ENCODE results near the gene ARHGAP42. TPM values are rescaled to one million over a fixed set of nuclear protein-coding genes. Genes with fewer than 3 reads are reported as not detected.

ARHGAP42 gene
- total RNA-seq, 1 donor from 2014 or later: 33.2 TPM

DNA sequence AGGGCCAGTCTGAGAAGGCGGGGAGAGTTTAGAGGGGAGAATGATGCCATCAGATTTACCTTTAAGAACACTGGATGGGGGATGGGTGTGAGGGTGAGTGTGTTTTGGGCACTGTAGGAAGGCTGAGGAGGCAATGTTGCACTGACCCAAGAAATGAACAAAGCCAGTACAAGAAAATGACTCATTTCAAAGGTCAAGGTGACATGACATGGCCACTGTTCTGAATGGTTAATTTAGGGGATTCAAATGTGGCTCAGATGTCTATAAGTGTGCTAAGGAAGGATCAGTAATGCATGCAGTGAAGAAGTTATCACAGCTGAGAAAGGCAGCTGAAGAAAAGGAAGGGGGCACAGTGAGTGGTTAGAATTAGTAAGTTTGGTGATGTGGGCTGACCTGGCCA is 312.7 kb downstream of the ARHGAP42 start:
- Histone ChIP-seq H3K4me1 (ENCODE audit: insufficient read depth, low read length) (no peaks in the 10 kb centered on the region), H3K4me3 (ENCODE audit: insufficient read depth, low read depth, low read length) (no peak overlapping the region), H4K20me1 (ENCODE audit: insufficient read depth, low read length) (no peaks in the 10 kb centered on the region), H3K79me2 (ENCODE audit: insufficient read depth, low read length) (no peaks in the 10 kb centered on the region), H3K4me2 (ENCODE audit: low read length) (no peak overlapping the region), H3K9me3 (ENCODE audit: insufficient read depth, low read depth, low read length) (no peaks in the 10 kb centered on the region), H2AFZ (ENCODE audit: low read depth, low read length) (no peak overlapping the region), H3K27ac (ENCODE audit: low read depth, low read length) (no peak overlapping the region), H3K9ac (ENCODE audit: low read length) (no peak overlapping the region), H3K27me3 (ENCODE audit: insufficient read depth, low read length) (no peaks in the 10 kb centered on the region), H3K36me3 (ENCODE audit: insufficient read depth, low read length) (no peaks in the 10 kb centered on the region)
- H3K27ac Mint-ChIP-seq (ENCODE audit: unreplicated experiment): no peak overlapping the region
- no peak for FAIRE-seq
- no peak for DNase-seq (ENCODE audit: low read depth)
- no peaks in the 10 kb centered on the region for H3K36me3 Mint-ChIP-seq (ENCODE audit: low read depth, unreplicated experiment)
- H3K4me3 Mint-ChIP-seq (ENCODE audit: unreplicated experiment): no peak overlapping the region
- no peaks in the 10 kb centered on the region for H3K27me3 Mint-ChIP-seq (ENCODE audit: low read depth, unreplicated experiment)
- H3K4me1 Mint-ChIP-seq (ENCODE audit: low read depth, unreplicated experiment): peaks cover 4% of the 10 kb centered on the region
- no peaks in the 10 kb centered on the region for H3K9me3 Mint-ChIP-seq (ENCODE audit: unreplicated experiment)
- no peak for TF ChIP-seq EZH2 (IDR thresholded peaks at IDR 0.05; ENCODE audit: insufficient read depth, low read length)
- TF ChIP-seq, protein P1, sequence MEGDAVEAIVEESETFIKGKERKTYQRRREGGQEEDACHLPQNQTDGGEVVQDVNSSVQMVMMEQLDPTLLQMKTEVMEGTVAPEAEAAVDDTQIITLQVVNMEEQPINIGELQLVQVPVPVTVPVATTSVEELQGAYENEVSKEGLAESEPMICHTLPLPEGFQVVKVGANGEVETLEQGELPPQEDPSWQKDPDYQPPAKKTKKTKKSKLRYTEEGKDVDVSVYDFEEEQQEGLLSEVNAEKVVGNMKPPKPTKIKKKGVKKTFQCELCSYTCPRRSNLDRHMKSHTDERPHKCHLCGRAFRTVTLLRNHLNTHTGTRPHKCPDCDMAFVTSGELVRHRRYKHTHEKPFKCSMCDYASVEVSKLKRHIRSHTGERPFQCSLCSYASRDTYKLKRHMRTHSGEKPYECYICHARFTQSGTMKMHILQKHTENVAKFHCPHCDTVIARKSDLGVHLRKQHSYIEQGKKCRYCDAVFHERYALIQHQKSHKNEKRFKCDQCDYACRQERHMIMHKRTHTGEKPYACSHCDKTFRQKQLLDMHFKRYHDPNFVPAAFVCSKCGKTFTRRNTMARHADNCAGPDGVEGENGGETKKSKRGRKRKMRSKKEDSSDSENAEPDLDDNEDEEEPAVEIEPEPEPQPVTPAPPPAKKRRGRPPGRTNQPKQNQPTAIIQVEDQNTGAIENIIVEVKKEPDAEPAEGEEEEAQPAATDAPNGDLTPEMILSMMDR (IDR thresholded peaks at IDR 0.05; ENCODE audit: insufficient read depth, low read depth, low read length): no peak

DNA sequence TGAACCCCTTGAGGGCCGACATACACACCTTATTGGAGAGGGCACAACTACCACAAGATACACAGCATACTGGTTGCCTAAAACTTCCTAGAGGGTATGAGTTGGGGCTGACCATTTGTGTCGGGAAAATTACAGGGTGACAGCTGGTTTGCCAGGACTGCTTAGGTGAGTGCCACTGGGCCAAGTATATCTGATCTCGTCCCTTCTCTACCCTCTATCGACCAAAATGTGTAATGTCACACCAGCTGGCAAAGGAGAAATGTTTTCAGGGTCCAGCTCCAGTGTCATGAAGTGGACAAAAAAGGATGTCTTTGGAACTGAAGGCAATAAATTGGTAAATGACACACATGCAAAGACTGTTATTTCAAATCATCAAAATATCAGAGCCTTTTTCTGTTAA is 316.4 kb downstream of the ARHGAP42 start:
- FAIRE-seq: no peak
- no peaks in the 10 kb centered on the region for H3K27me3 ChIP-seq (ENCODE audit: insufficient read depth, low read length)
- H3K4me3 Mint-ChIP-seq (ENCODE audit: unreplicated experiment): no peak overlapping the region
- H2AFZ ChIP-seq (ENCODE audit: low read depth, low read length): no peak overlapping the region
- H3K27ac ChIP-seq (ENCODE audit: low read depth, low read length): no peak overlapping the region
- DNase-seq (ENCODE audit: low read depth): no peak
- no peaks in the 10 kb centered on the region for H3K9me3 ChIP-seq (ENCODE audit: insufficient read depth, low read depth, low read length)
- no peaks in the 10 kb centered on the region for H3K36me3 ChIP-seq (ENCODE audit: insufficient read depth, low read length)
- no peaks in the 10 kb centered on the region for H3K4me1 ChIP-seq (ENCODE audit: insufficient read depth, low read length)
- no peak overlapping the region for H3K27ac Mint-ChIP-seq (ENCODE audit: unreplicated experiment)
- H3K79me2 ChIP-seq (ENCODE audit: insufficient read depth, low read length): no peaks in the 10 kb centered on the region
- no peaks in the 10 kb centered on the region for H4K20me1 ChIP-seq (ENCODE audit: insufficient read depth, low read length)
- H3K36me3 Mint-ChIP-seq (ENCODE audit: low read depth, unreplicated experiment): no peaks in the 10 kb centered on the region
- no peaks in the 10 kb centered on the region for H3K27me3 Mint-ChIP-seq (ENCODE audit: low read depth, unreplicated experiment)
- TF ChIP-seq, protein P1 (IDR thresholded peaks at IDR 0.05; ENCODE audit: insufficient read depth, low read depth, low read length): no peak
- no peak for TF ChIP-seq EZH2 (IDR thresholded peaks at IDR 0.05; ENCODE audit: insufficient read depth, low read length)
- no peak overlapping the region for H3K4me2 ChIP-seq (ENCODE audit: low read length)
- no peak overlapping the region for H3K9ac ChIP-seq (ENCODE audit: low read length)
- no peaks in the 10 kb centered on the region for H3K9me3 Mint-ChIP-seq (ENCODE audit: unreplicated experiment)
- peaks cover 4% of the 10 kb centered on the region for H3K4me1 Mint-ChIP-seq (ENCODE audit: low read depth, unreplicated experiment)
- H3K4me3 ChIP-seq (ENCODE audit: insufficient read depth, low read depth, low read length): no peak overlapping the region

DNA sequence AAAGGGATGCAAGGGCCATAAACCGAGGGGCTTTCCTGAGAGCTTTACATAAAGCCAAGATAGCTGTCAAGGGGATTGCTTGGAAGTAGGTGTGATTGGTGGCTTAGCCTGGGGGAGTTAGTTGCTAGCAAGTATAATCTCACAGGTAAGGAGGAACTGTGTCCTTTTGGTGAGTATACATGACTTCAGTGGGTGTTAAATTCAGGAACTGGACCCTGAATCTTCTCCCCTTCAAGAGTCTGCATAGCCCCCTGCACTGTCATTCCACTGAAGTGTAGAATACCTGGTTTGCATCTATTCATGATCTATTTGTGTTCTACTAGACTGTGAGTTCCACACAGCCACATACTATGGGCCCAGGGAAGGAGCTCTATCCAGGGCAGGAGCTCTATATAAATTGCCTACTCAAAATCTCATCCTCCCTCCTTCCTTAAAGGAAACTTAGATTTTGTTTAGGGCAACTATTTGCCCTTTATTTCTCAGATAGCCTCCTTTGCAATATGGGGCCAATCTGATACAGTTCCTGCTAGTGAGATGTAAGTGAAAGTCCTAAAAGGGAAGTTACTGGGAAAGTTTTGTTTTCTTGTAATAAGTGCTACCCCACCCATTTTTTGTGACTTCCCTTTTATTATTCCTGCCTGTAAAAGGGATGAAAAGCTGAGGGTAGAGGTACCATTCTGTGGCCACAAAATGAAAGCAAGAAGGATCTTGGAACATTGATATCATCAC is 322.0 kb downstream of the ARHGAP42 start:
- no peak overlapping the region for H3K4me3 ChIP-seq (ENCODE audit: insufficient read depth, low read depth, low read length)
- FAIRE-seq: no peak
- peaks cover 15% of the 10 kb centered on the region for H3K4me1 Mint-ChIP-seq (ENCODE audit: low read depth, unreplicated experiment)
- H3K9me3 Mint-ChIP-seq (ENCODE audit: unreplicated experiment): no peaks in the 10 kb centered on the region
- peaks cover 7% of the 10 kb centered on the region for H3K4me1 ChIP-seq (ENCODE audit: insufficient read depth, low read length)
- no peaks in the 10 kb centered on the region for H4K20me1 ChIP-seq (ENCODE audit: insufficient read depth, low read length)
- no peaks in the 10 kb centered on the region for H3K9me3 ChIP-seq (ENCODE audit: insufficient read depth, low read depth, low read length)
- no peak for TF ChIP-seq EZH2 (IDR thresholded peaks at IDR 0.05; ENCODE audit: insufficient read depth, low read length)
- TF ChIP-seq, protein P1 (IDR thresholded peaks at IDR 0.05; ENCODE audit: insufficient read depth, low read depth, low read length): no peak
- H3K4me2 ChIP-seq (ENCODE audit: low read length): no peak overlapping the region
- no peaks in the 10 kb centered on the region for H3K27me3 ChIP-seq (ENCODE audit: insufficient read depth, low read length)
- H3K27ac Mint-ChIP-seq (ENCODE audit: unreplicated experiment): no peak overlapping the region
- H3K36me3 Mint-ChIP-seq (ENCODE audit: low read depth, unreplicated experiment): no peaks in the 10 kb centered on the region
- H3K27ac ChIP-seq (ENCODE audit: low read depth, low read length): no peak overlapping the region
- no peak overlapping the region for H2AFZ ChIP-seq (ENCODE audit: low read depth, low read length)
- H3K36me3 ChIP-seq (ENCODE audit: insufficient read depth, low read length): no peaks in the 10 kb centered on the region
- no peak for DNase-seq (ENCODE audit: low read depth)
- H3K79me2 ChIP-seq (ENCODE audit: insufficient read depth, low read length): no peaks in the 10 kb centered on the region
- no peak overlapping the region for H3K4me3 Mint-ChIP-seq (ENCODE audit: unreplicated experiment)
- H3K9ac ChIP-seq (ENCODE audit: low read length): no peak overlapping the region
- H3K27me3 Mint-ChIP-seq (ENCODE audit: low read depth, unreplicated experiment): no peaks in the 10 kb centered on the region
